SU-DHL-6 (cell line): ENCODE data around the gene CD151.

Experiments used
- H2AFZ ChIP-seq: fragments of 200-600 bp; sonication (generic); 2 replicates; pipeline ENCODE4 v1.6.1; 2014; ENCODE audit warnings: low read depth, mild to moderate bottlenecking, moderate library complexity, mixed read lengths, antibody characterized with exemption, low read length; ENCODE audit not compliant: severe bottlenecking
- H3F3A ChIP-seq: fragments of 200-600 bp; shearing (Covaris generic); 2 replicates; pipeline ENCODE4 v1.6.0; 2016; ENCODE audit warnings: antibody characterized with exemption, mild to moderate bottlenecking; ENCODE audit not compliant: insufficient read depth
- H3K27ac ChIP-seq: fragments of 200-600 bp; sonication (generic); 2 replicates; pipeline ENCODE4 v1.5.1; 2016; ENCODE audit warnings: low read depth, mild to moderate bottlenecking, low read length, moderate library complexity, mixed read lengths
- H3K27me3 ChIP-seq: fragments of 200-600 bp; sonication (generic), shearing (Covaris generic); 2 replicates; pipeline ENCODE4 v1.6.0; 2014; ENCODE audit warnings: mild to moderate bottlenecking, low read length
- H3K36me3 ChIP-seq: fragments of 200-600 bp; sonication (generic); 2 replicates; pipeline ENCODE4 v1.6.1; 2014; ENCODE audit warnings: mild to moderate bottlenecking, low read length, mixed read lengths
- H3K4me2 ChIP-seq: fragments of 300-600, 200-600 bp; shearing (Covaris generic), sonication (generic); 2 replicates; pipeline ENCODE4 v1.6.0; 2014; ENCODE audit warnings: low read length, low read depth, mild to moderate bottlenecking; ENCODE audit not compliant: poor library complexity, severe bottlenecking
- H3K4me3 ChIP-seq: fragments of 200-600 bp; sonication (generic); 2 replicates; pipeline ENCODE4 v1.5.1; 2014; ENCODE audit warnings: antibody characterized with exemption, low read length, mild to moderate bottlenecking, mixed read lengths; ENCODE audit not compliant: insufficient read depth, poor library complexity, severe bottlenecking
- H3K79me2 ChIP-seq: fragments of 200-600 bp; sonication (generic); 2 replicates; pipeline ENCODE4 v1.6.1; 2014; ENCODE audit warnings: mild to moderate bottlenecking, low read length, moderate library complexity; ENCODE audit not compliant: insufficient read depth
- H3K9ac ChIP-seq: fragments of 200-600 bp; sonication (generic); 2 replicates; pipeline ENCODE4 v1.7.0; 2014; ENCODE audit warnings: mild to moderate bottlenecking, low read length
- H3K9me2 ChIP-seq: fragments of 200-600 bp; sonication (generic); replicated peaks from 2 replicates; pipeline ENCODE4 v1.6.1; 2014; ENCODE audit warnings: low read length; ENCODE audit not compliant: insufficient read depth
- H3K9me3 ChIP-seq: fragments of 200-600 bp; sonication (generic); 2 replicates; pipeline ENCODE4 v1.6.1; 2014; ENCODE audit warnings: low read length, mixed read lengths; ENCODE audit not compliant: insufficient read depth
- H4K20me1 ChIP-seq: fragments of 200-600 bp; sonication (generic); 2 replicates; pipeline ENCODE4 v1.6.1; 2014; ENCODE audit warnings: low read depth, mild to moderate bottlenecking, antibody characterized with exemption, low read length, moderate library complexity, mixed read lengths
- EZH2phosphoT487 ChIP-seq: fragments of 200-600 bp; sonication (generic), shearing (Covaris generic); conservative IDR thresholded peaks from 2 replicates; pipeline ENCODE4 v1.6.1; 2018; ENCODE audit warnings: mild to moderate bottlenecking, antibody characterized with exemption, low read length, moderate library complexity, mixed read lengths
- TF ChIP-seq, protein P1 (sequence below): fragments of 200-600 bp; sonication (generic); IDR thresholded peaks from one replicate; pipeline ENCODE4 v1.5.1; 2017; ENCODE audit warnings: antibody characterized with exemption, mild to moderate bottlenecking, low read length, moderate library complexity; ENCODE audit not compliant: insufficient read depth, poor library complexity, severe bottlenecking

Gene CD151

GRCh38 chr11:828506-829175 lies 4.1 kb upstream of the CD151 start:
- no peaks in the 10 kb centered on the region for H3K9me3 ChIP-seq
- H3K9me2 ChIP-seq, result no peaks in the 10 kb centered on the region
- H3K27me3 ChIP-seq, result no peaks in the 10 kb centered on the region
- H3K9ac ChIP-seq, result no peak overlapping the region
- no peaks in the 10 kb centered on the region for H3F3A ChIP-seq
- no peak for TF ChIP-seq EZH2phosphoT487
- TF ChIP-seq, protein P1, sequence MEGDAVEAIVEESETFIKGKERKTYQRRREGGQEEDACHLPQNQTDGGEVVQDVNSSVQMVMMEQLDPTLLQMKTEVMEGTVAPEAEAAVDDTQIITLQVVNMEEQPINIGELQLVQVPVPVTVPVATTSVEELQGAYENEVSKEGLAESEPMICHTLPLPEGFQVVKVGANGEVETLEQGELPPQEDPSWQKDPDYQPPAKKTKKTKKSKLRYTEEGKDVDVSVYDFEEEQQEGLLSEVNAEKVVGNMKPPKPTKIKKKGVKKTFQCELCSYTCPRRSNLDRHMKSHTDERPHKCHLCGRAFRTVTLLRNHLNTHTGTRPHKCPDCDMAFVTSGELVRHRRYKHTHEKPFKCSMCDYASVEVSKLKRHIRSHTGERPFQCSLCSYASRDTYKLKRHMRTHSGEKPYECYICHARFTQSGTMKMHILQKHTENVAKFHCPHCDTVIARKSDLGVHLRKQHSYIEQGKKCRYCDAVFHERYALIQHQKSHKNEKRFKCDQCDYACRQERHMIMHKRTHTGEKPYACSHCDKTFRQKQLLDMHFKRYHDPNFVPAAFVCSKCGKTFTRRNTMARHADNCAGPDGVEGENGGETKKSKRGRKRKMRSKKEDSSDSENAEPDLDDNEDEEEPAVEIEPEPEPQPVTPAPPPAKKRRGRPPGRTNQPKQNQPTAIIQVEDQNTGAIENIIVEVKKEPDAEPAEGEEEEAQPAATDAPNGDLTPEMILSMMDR, result no peak
- H3K79me2 ChIP-seq, result no peaks in the 10 kb centered on the region
- H3K27ac ChIP-seq, result no peak overlapping the region
- no peaks in the 10 kb centered on the region for H3K36me3 ChIP-seq
- no peaks in the 10 kb centered on the region for H4K20me1 ChIP-seq
- H2AFZ ChIP-seq, result no peak overlapping the region
- H3K4me2 ChIP-seq, result no peak overlapping the region
- H3K4me3 ChIP-seq, result no peak overlapping the region

DNA sequence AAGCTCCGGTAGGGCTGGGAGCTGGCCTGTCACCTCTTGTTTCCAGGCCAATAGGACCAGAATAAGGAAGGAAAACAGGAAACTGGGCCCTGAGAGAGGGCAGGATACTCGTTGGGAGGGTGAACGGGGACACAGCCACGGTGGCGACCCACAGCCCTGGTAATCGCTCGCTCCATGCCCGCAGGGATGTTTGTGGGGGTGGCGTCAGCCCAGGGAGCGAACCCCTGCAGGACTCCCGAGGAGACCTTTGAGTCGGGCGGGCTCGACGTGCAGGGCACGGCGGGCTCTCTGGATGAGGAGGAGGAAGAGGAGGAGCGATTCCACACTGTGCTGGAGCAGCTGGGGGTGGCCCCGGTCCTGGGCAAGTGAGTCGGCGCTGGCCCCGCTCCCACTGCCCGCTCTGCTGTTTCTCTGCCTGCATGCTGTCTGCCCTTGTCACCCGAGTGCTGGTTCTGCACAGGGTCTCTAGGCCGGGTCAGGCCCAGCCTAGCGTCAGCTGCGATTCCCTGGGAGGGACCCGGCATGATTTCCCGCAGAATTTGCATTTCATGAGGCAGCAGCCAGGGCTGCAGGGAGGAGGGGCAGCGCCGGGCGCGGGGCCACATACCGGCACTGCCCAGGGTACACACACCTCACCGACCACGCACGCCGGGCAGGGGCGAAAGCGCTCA lies 3.4 kb upstream of the CD151 start:
- Histone ChIP-seq H3K9me3 (no peaks in the 10 kb centered on the region), H2AFZ (no peak overlapping the region), H3K27me3 (no peaks in the 10 kb centered on the region), H3K27ac (no peak overlapping the region), H3K4me3 (no peak overlapping the region), H3K9me2 (no peaks in the 10 kb centered on the region), H3K4me2 (peak overlapping the region; percentile 50), H3F3A (no peaks in the 10 kb centered on the region), H3K9ac (peak overlapping the region; percentile 1; the same call in 1 of the 2 replicates), H4K20me1 (no peaks in the 10 kb centered on the region), H3K36me3 (no peaks in the 10 kb centered on the region), H3K79me2 (no peaks in the 10 kb centered on the region)
- TF ChIP-seq, protein P1, result no peak
- TF ChIP-seq EZH2phosphoT487, result 0 out of 2 replicates have a peak, but pooled peaks have one; percentile 73

- no peak overlapping the region for H2AFZ ChIP-seq
- no peak overlapping the region for H3K27ac ChIP-seq
- peak overlapping the region; percentile 1; the same call in 1 of the 2 replicates for H3K9ac ChIP-seq
- no peaks in the 10 kb centered on the region for H4K20me1 ChIP-seq
- no peaks in the 10 kb centered on the region for H3F3A ChIP-seq
- TF ChIP-seq, protein P1, result no peak
- TF ChIP-seq EZH2phosphoT487, result no peak; the same call in 1 of the 2 replicates
- no peaks in the 10 kb centered on the region for H3K79me2 ChIP-seq
- H3K9me3 ChIP-seq, result no peaks in the 10 kb centered on the region
- H3K27me3 ChIP-seq, result no peaks in the 10 kb centered on the region
- peak overlapping the region; percentile 50 for H3K4me2 ChIP-seq
- H3K4me3 ChIP-seq, result peak overlapping the region; percentile 24
- H3K9me2 ChIP-seq, result no peaks in the 10 kb centered on the region
- H3K36me3 ChIP-seq, result no peaks in the 10 kb centered on the region
Observed at GRCh38 chr11:829847-830294, 2.9 kb upstream of the CD151 start.
